Liver (tissue), 9 donors: ENCODE results near the gene PARP16. TPM values are rescaled to one million over a fixed set of nuclear protein-coding genes. Genes with fewer than 3 reads are reported as not detected.
"Not testable (repeated sequence)": the region's sequence is repeated elsewhere in the genome, so short reads cannot be mapped to it uniquely, and the experiment has no call there.

ENCODE experiments used
- DNase-seq: peaks from one replicate; pipeline ENCODE4 v3.0.0-alpha.2; 2017; ENCODE audit warnings: low spot score
- H3K27ac ChIP-seq, 2 donors: one replicate each; pipeline ENCODE4 v1.7.0; 2013; ENCODE audit warnings: inconsistent platforms in 2 of 2, low read length in 2 of 2, control low read depth in 1 of 2, low read depth in 1 of 2, mild to moderate bottlenecking in 1 of 2
- H3K27me3 ChIP-seq, 4 donors: one replicate each; pipeline versions ENCODE4 v1.6.1 to v1.7.0; 2013; ENCODE audit warnings: low read length in 3 of 4, inconsistent platforms in 1 of 4, mild to moderate bottlenecking in 1 of 4, moderate library complexity in 1 of 4; ENCODE audit not compliant: control insufficient read depth in 4 of 4, insufficient read depth in 4 of 4
- H3K36me3 ChIP-seq, 4 donors: one replicate each; pipeline versions ENCODE4 v1.6.1 to v1.7.0; 2013; ENCODE audit warnings: low read length in 3 of 4, mild to moderate bottlenecking in 3 of 4, low read depth in 1 of 4, moderate library complexity in 1 of 4; ENCODE audit not compliant: control insufficient read depth in 4 of 4, insufficient read depth in 3 of 4
- H3K4me1 ChIP-seq, 4 donors: one replicate each; pipeline versions ENCODE4 v1.6.1 to v1.7.0; 2013; ENCODE audit warnings: low read length in 3 of 4, mild to moderate bottlenecking in 3 of 4, moderate library complexity in 1 of 4; ENCODE audit not compliant: control insufficient read depth in 4 of 4, insufficient read depth in 4 of 4
- H3K4me3 ChIP-seq, 3 donors: one replicate each; pipeline versions ENCODE4 v1.6.1 to v1.7.0; 2013; ENCODE audit warnings: low read length in 3 of 3, control low read depth in 1 of 3, low read depth in 1 of 3, mild to moderate bottlenecking in 1 of 3
- H3K9ac ChIP-seq, 2 donors: one replicate each; pipeline ENCODE4 v1.7.0; 2013; ENCODE audit warnings: low read length in 2 of 2, mild to moderate bottlenecking in 2 of 2, moderate library complexity in 2 of 2, control low read depth in 1 of 2, low read depth in 1 of 2
- H3K9me3 ChIP-seq, 4 donors: one replicate each; pipeline versions ENCODE4 v1.6.1 to v1.7.0; 2013; ENCODE audit warnings: low read length in 3 of 4; ENCODE audit not compliant: control insufficient read depth in 4 of 4
- EGR1 ChIP-seq, 2 donors: IDR thresholded peaks; 2 replicates each; pipeline ENCODE4 v1.6.1; 2016 to 2018; ENCODE audit warnings: antibody characterized with exemption in 2 of 2, low read depth in 2 of 2
- FOXA1 ChIP-seq: IDR thresholded peaks from 2 replicates; pipeline ENCODE4 v1.6.1; 2016; ENCODE audit warnings: antibody characterized with exemption
- FOXA2 ChIP-seq: IDR thresholded peaks from 2 replicates; pipeline ENCODE4 v1.6.1; 2016; ENCODE audit warnings: antibody characterized with exemption
- GABPA ChIP-seq, 2 donors: IDR thresholded peaks in 1 of 2; conservative IDR thresholded peaks in 1 of 2; 2 replicates each; pipeline ENCODE4 v1.6.1; 2016; ENCODE audit warnings: antibody characterized with exemption in 2 of 2, mild to moderate bottlenecking in 1 of 2, moderate library complexity in 1 of 2
- HNF4A ChIP-seq, 2 donors: conservative IDR thresholded peaks; 2 replicates each; pipeline ENCODE4 v1.6.1; 2016; ENCODE audit warnings: antibody characterized with exemption in 2 of 2, mild to moderate bottlenecking in 2 of 2
- HNF4G ChIP-seq: IDR thresholded peaks from 2 replicates; pipeline ENCODE4 v1.6.1; 2016; ENCODE audit warnings: antibody characterized with exemption
- NR2F2 ChIP-seq: IDR thresholded peaks from 2 replicates; pipeline ENCODE4 v1.6.1; 2016; ENCODE audit warnings: antibody characterized with exemption
- RAD21 ChIP-seq, 2 donors: IDR thresholded peaks; 2 replicates each; pipeline ENCODE4 v1.6.1; 2016; ENCODE audit warnings: antibody characterized with exemption in 2 of 2, mild to moderate bottlenecking in 2 of 2
- RXRA ChIP-seq, 2 donors: IDR thresholded peaks; 2 replicates each; pipeline ENCODE4 v1.6.1; 2017 to 2018; ENCODE audit warnings: antibody characterized with exemption in 2 of 2, mild to moderate bottlenecking in 1 of 2
- SP1 ChIP-seq: IDR thresholded peaks from 2 replicates; pipeline ENCODE4 v1.6.1; 2018; ENCODE audit warnings: antibody characterized with exemption, mild to moderate bottlenecking
- TAF1 ChIP-seq: conservative IDR thresholded peaks from 2 replicates; pipeline ENCODE4 v1.6.1; 2016; ENCODE audit warnings: antibody characterized with exemption, mild to moderate bottlenecking
- YY1 ChIP-seq: IDR thresholded peaks from 2 replicates; pipeline ENCODE4 v1.6.1; 2016; ENCODE audit warnings: antibody characterized with exemption, mild to moderate bottlenecking
- ZBTB33 ChIP-seq: IDR thresholded peaks from 2 replicates; pipeline ENCODE4 v1.6.1; 2016; ENCODE audit warnings: antibody characterized with exemption
- WGBS: extraction: QIAGEN DNeasy Blood & Tissue Kit; methylation state at CpG from one replicate; pipeline ENCODE4 v1.1.7; 2013; 5-methylcytosine and 5-hydroxymethylcytosine counted together
- polyA plus RNA-seq, 2 donors: library from polyadenylated mRNA; stranded (reverse) in 1 of 2; unstranded in 1 of 2; fragments of 200-250 nt in 1 of 2; fragments of >200 nt in 1 of 2; fragmentation: Nextera tagmentation in 1 of 2; extraction: Ambion mirVana in 1 of 2; gene quantifications; one replicate each; pipeline versions ENCODE4 v1.2.1 to v1.2.3, GENCODE V29; 2013 to 2015
- total RNA-seq, 2 donors: library from RNA; depleted of rRNA; stranded (reverse); fragments of >200 nt; gene quantifications; one replicate each; pipeline ENCODE4 v1.2.3, GENCODE V29; 2014
- TF ChIP-seq, protein P1 (sequence below): IDR thresholded peaks from 2 replicates; pipeline ENCODE4 v1.6.1; 2016; ENCODE audit warnings: antibody characterized with exemption
- TF ChIP-seq, protein P2 (sequence below): IDR thresholded peaks from 2 replicates; pipeline ENCODE4 v1.6.1; 2016; ENCODE audit warnings: antibody characterized with exemption
- TF ChIP-seq, protein P3 (sequence below): fragments of 150-350 bp; IDR thresholded peaks from 2 replicates; pipeline ENCODE4 v1.5.1; 2017; ENCODE audit warnings: improper control_type of control experiment, low read depth, low read length; ENCODE audit not compliant: missing input control
- donor health status: healthy.
- donor health status: healthy.
- donor health status: healthy.
- donor health status: healthy.
- donor health status: healthy.

The PARP16 gene
- total and polyA plus RNA-seq, 4 donors, result 4.0 to 6.9 (median 5.7) TPM

GRCh38 chr15:65244638-65245037 lies 42.0 kb downstream of the PARP16 start (continued):
- TF ChIP-seq ZBTB33, result no peak
- TF ChIP-seq GABPA (IDR thresholded peaks at IDR 0.05 in 1 of 2, conservative IDR thresholded peaks at IDR 0.05 in 1 of 2), result no peak
- TF ChIP-seq EGR1 (IDR thresholded peaks at IDR 0.05; ENCODE audit: low read depth in 2 of 2), result no peak

DNA sequence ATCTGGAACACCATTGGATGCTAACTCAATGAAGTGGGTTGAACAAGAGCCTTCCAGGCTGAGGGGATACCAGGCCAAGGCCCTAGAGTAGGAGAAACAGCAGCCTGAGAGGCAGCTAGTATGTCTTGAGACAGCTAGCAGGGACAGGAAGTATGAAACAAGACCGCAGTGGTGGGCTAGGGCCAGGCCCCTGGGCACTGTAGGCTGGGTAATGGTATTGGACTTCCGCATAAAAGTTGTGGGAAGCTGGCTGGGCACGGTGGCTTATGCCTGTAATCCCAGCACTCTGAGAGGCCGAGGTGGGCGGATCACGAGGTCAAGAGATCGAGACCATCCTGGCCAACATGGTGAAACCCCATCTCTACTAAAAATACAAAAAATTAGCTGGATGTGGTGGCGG lies 50.2 kb downstream of the PARP16 start:
- 96% methylated on average over 8 of the region's 8 CpGs for WGBS
- DNase-seq, H3K36me3 ChIP-seq, H3K27me3 ChIP-seq, H3K9ac ChIP-seq, H3K9me3 ChIP-seq, H3K4me3 ChIP-seq, H3K27ac ChIP-seq, H3K4me1 ChIP-seq: not testable (repeated sequence)

DNA sequence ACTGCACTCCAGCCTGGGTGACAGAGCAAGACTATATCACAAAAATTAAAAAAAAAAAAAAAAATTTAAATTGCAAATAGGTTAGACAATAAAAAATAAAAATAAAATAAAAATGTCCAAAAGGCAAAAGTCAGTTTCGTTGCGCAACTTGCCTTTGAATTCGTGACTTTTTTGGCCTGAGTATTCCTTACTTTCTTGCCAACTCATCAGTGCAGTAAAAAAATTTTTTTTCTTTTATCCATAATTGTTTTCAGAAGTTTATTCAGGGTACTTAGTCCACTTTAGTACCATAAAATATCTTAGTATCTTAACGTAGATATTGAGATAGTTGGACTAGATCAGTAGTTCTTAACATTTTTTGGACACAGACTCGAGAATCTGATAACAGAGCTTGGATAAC lies 53.0 kb downstream of the PARP16 start:
- 78% methylated on average over 5 of the region's 5 CpGs for WGBS
- no peaks in the 10 kb centered on the region for H3K27me3 ChIP-seq
- no peaks in the 10 kb centered on the region for H3K4me1 ChIP-seq
- no peaks in the 10 kb centered on the region for H3K9me3 ChIP-seq
- no peak for TF ChIP-seq RXRA (IDR thresholded peaks at IDR 0.05)
- no peak for TF ChIP-seq FOXA1
- TF ChIP-seq RAD21 (IDR thresholded peaks at IDR 0.05), result no peak
- no peak for TF ChIP-seq GABPA (IDR thresholded peaks at IDR 0.05 in 1 of 2, conservative IDR thresholded peaks at IDR 0.05 in 1 of 2)
- no peak for TF ChIP-seq HNF4G
- no peak for TF ChIP-seq FOXA2
- TF ChIP-seq, protein P1, sequence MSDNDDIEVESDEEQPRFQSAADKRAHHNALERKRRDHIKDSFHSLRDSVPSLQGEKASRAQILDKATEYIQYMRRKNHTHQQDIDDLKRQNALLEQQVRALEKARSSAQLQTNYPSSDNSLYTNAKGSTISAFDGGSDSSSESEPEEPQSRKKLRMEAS, result no peak
- no peak for TF ChIP-seq EGR1 (IDR thresholded peaks at IDR 0.05; ENCODE audit: low read depth in 2 of 2)
- TF ChIP-seq ZBTB33, result no peak
- DNase-seq, result no peak
- H3K36me3 ChIP-seq, result no peaks in the 10 kb centered on the region
- H3K27ac ChIP-seq, result no peak overlapping the region
- no peak overlapping the region for H3K4me3 ChIP-seq
- H3K9ac ChIP-seq, result no peak overlapping the region

DNA sequence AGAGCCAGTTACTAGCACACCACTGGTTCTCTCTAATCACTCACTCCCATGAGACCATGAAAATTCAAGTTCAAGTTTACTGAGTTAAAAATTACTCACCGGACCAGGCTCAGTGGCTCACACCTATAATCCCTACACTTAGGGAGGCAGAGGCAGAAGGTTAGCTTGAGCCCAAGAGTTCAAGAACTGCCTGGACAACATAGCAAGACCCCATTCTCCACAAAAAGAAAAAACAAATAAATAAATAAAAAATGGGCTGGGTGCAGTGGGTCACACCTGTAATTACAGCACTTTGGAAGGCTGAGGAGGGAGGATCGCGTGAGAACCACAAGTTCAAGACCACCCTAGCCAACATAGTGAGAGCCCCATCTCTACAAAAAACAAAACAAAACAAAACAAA lies 54.2 kb downstream of the PARP16 start:
- H3K27ac ChIP-seq, result no peak overlapping the region
- 99% methylated on average over 3 of the region's 3 CpGs for WGBS
- no peak for DNase-seq
- H3K27me3 ChIP-seq, result no peaks in the 10 kb centered on the region
- H3K4me1 ChIP-seq, result no peaks in the 10 kb centered on the region
- no peak overlapping the region for H3K9ac ChIP-seq
- no peak overlapping the region for H3K4me3 ChIP-seq
- no peaks in the 10 kb centered on the region for H3K9me3 ChIP-seq
- H3K36me3 ChIP-seq, result no peaks in the 10 kb centered on the region
- TF ChIP-seq, protein P2, sequence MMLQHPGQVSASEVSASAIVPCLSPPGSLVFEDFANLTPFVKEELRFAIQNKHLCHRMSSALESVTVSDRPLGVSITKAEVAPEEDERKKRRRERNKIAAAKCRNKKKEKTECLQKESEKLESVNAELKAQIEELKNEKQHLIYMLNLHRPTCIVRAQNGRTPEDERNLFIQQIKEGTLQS, result no peak
- TF ChIP-seq HNF4G (no peak), RAD21 (IDR thresholded peaks at IDR 0.05) (no peak), FOXA1 (no peak), GABPA (IDR thresholded peaks at IDR 0.05 in 1 of 2, conservative IDR thresholded peaks at IDR 0.05 in 1 of 2) (no peak), ZBTB33 (no peak), SP1 (no peak), HNF4A (conservative IDR thresholded peaks at IDR 0.05) (no peak), TAF1 (no peak), RXRA (IDR thresholded peaks at IDR 0.05) (no peak), EGR1 (IDR thresholded peaks at IDR 0.05; ENCODE audit: low read depth in 2 of 2) (no peak), FOXA2 (no peak), YY1 (no peak), NR2F2 (no peak)
- TF ChIP-seq, protein P1, result no peak
- TF ChIP-seq, protein P3, sequence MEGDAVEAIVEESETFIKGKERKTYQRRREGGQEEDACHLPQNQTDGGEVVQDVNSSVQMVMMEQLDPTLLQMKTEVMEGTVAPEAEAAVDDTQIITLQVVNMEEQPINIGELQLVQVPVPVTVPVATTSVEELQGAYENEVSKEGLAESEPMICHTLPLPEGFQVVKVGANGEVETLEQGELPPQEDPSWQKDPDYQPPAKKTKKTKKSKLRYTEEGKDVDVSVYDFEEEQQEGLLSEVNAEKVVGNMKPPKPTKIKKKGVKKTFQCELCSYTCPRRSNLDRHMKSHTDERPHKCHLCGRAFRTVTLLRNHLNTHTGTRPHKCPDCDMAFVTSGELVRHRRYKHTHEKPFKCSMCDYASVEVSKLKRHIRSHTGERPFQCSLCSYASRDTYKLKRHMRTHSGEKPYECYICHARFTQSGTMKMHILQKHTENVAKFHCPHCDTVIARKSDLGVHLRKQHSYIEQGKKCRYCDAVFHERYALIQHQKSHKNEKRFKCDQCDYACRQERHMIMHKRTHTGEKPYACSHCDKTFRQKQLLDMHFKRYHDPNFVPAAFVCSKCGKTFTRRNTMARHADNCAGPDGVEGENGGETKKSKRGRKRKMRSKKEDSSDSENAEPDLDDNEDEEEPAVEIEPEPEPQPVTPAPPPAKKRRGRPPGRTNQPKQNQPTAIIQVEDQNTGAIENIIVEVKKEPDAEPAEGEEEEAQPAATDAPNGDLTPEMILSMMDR, result no peak
